HepG2 (cell line): ENCODE measurements around the gene MAML1. TPM values are rescaled to one million over a fixed set of nuclear protein-coding genes. Genes with fewer than 3 reads are reported as not detected.

Experiments used
- CC2D1A ChIP-seq: sonication (generic); formaldehyde crosslinking; IDR thresholded peaks from 2 replicates; pipeline ENCODE4 v1.8.1; 2023; ENCODE audit warnings: mild to moderate bottlenecking, missing genetic modification reagents
- DR1 ChIP-seq: sonication (generic); formaldehyde crosslinking; IDR thresholded peaks from 2 replicates; pipeline ENCODE4 v1.8.0; 2021; ENCODE audit warnings: mild to moderate bottlenecking, missing genetic modification reagents, inconsistent platforms
- ESRRA ChIP-seq: sonication (generic); formaldehyde crosslinking; IDR thresholded peaks from 2 replicates; pipeline ENCODE4 v1.5.1; 2020; ENCODE audit warnings: mild to moderate bottlenecking, low read depth, missing genetic modification reagents
- ISX ChIP-seq: sonication (generic); formaldehyde crosslinking; conservative IDR thresholded peaks from 2 replicates; pipeline ENCODE4 v1.5.0; 2020; ENCODE audit warnings: missing genetic modification reagents
- JUN ChIP-seq: sonication (generic); formaldehyde crosslinking; IDR thresholded peaks from 2 replicates; pipeline ENCODE4 v1.4.0; 2020; ENCODE audit warnings: mild to moderate bottlenecking, missing genetic modification reagents
- PITX1 ChIP-seq: sonication (generic); formaldehyde crosslinking; IDR thresholded peaks from 2 replicates; pipeline ENCODE4 v1.5.1; 2020; ENCODE audit warnings: mild to moderate bottlenecking, missing genetic modification reagents
- RBM39 ChIP-seq: fragments of 200-400 bp; formaldehyde crosslinking; IDR thresholded peaks from one replicate; pipeline ENCODE4 v1.6.1; 2018; ENCODE audit warnings: antibody characterized with exemption, mild to moderate bottlenecking, low read depth, low read length; ENCODE audit not compliant: poor library complexity, severe bottlenecking
- SAP130 ChIP-seq: IDR thresholded peaks from 2 replicates; pipeline ENCODE4 v1.6.1; 2016; ENCODE audit warnings: low read depth
- SP140L ChIP-seq: sonication (generic); formaldehyde crosslinking; IDR thresholded peaks from 2 replicates; pipeline ENCODE4 v1.4.0; 2020; ENCODE audit warnings: missing genetic modification reagents, borderline replicate concordance
- TCF7 ChIP-seq: sonication (generic); IDR thresholded peaks from 2 replicates; pipeline ENCODE4 v1.6.1; 2016; ENCODE audit warnings: antibody characterized with exemption, low read depth
- TEAD2 ChIP-seq: sonication (generic); formaldehyde crosslinking; IDR thresholded peaks from 2 replicates; pipeline ENCODE4 v1.9.0; 2021; ENCODE audit warnings: missing genetic modification reagents
- ZNF260 ChIP-seq: sonication (generic); formaldehyde crosslinking; IDR thresholded peaks from 2 replicates; pipeline ENCODE4 v1.4.0; 2020; ENCODE audit warnings: missing genetic modification reagents, low read depth, mild to moderate bottlenecking, borderline replicate concordance
- ZNF33B ChIP-seq: sonication (generic); formaldehyde crosslinking; IDR thresholded peaks from 2 replicates; pipeline ENCODE4 v1.5.1; 2020; ENCODE audit warnings: mild to moderate bottlenecking, missing genetic modification reagents
- ZNF768 ChIP-seq: sonication (generic); formaldehyde crosslinking; IDR thresholded peaks from 2 replicates; pipeline ENCODE4 v1.4.0; 2020; ENCODE audit warnings: missing genetic modification reagents
- ZNF777 ChIP-seq: sonication (generic); formaldehyde crosslinking; IDR thresholded peaks from 2 replicates; pipeline ENCODE4 v1.4.0; 2020; ENCODE audit warnings: missing genetic modification reagents
- polyA plus RNA-seq, 8 experiments: library from polyadenylated mRNA; depleted of rRNA in 3 of 8; stranded (reverse) in 7 of 8; unstranded in 1 of 8; fragments of >200 nt; fragmentation: Illumina TruSeq in 4 of 8; extraction: Trizol in 4 of 8; gene quantifications; 2 replicates each; pipeline versions ENCODE4 v1.2.1 to v1.2.3, GENCODE V29; 2011 to 2016; ENCODE audit warnings: low read depth in 4 of 8, missing spikeins in 1 of 8, mixed read lengths in 1 of 8; ENCODE audit not compliant: insufficient read depth in 1 of 8
- total RNA-seq, 5 experiments: library from RNA; depleted of rRNA; stranded (reverse); fragments of >200 nt; fragmentation: Illumina TruSeq; extraction: Trizol; gene quantifications; 2 replicates each; pipeline ENCODE4 v1.2.3, GENCODE V29; 2016; ENCODE audit warnings: low read depth in 1 of 5
- TF ChIP-seq, protein P1 (sequence below): sonication (generic); formaldehyde crosslinking; IDR thresholded peaks from 2 replicates; pipeline ENCODE4 v1.4.0; 2020; ENCODE audit warnings: mild to moderate bottlenecking, low read depth, missing genetic modification reagents
- TF ChIP-seq, protein P2 (sequence below), 2 experiments: sonication (generic) in 1 of 2; formaldehyde crosslinking in 1 of 2; IDR thresholded peaks; 2 replicates each; pipeline versions ENCODE4 v1.4.0 to v1.6.1; 2018 to 2020; ENCODE audit warnings: missing genetic modification reagents in 2 of 2, borderline replicate concordance in 1 of 2, low read depth in 1 of 2, mild to moderate bottlenecking in 1 of 2, missing biosample characterization in 1 of 2
- TF ChIP-seq, protein P3 (sequence below): sonication (generic); formaldehyde crosslinking; conservative IDR thresholded peaks from 2 replicates; pipeline ENCODE4 v1.4.0; 2020; ENCODE audit warnings: mild to moderate bottlenecking, missing genetic modification reagents, moderate library complexity
- TF ChIP-seq, protein P4 (sequence below): IDR thresholded peaks from 2 replicates; pipeline ENCODE4 v1.6.1; 2018; ENCODE audit warnings: missing genetic modification reagents, mild to moderate bottlenecking, missing compliant biosample characterization

The MAML1 gene
- total and polyA plus RNA-seq, 2 of the 13 experiments (the other 11 are each of a cell fraction or from before 2014, with no cell fraction given), result 10.0 to 10.8 TPM

DNA sequence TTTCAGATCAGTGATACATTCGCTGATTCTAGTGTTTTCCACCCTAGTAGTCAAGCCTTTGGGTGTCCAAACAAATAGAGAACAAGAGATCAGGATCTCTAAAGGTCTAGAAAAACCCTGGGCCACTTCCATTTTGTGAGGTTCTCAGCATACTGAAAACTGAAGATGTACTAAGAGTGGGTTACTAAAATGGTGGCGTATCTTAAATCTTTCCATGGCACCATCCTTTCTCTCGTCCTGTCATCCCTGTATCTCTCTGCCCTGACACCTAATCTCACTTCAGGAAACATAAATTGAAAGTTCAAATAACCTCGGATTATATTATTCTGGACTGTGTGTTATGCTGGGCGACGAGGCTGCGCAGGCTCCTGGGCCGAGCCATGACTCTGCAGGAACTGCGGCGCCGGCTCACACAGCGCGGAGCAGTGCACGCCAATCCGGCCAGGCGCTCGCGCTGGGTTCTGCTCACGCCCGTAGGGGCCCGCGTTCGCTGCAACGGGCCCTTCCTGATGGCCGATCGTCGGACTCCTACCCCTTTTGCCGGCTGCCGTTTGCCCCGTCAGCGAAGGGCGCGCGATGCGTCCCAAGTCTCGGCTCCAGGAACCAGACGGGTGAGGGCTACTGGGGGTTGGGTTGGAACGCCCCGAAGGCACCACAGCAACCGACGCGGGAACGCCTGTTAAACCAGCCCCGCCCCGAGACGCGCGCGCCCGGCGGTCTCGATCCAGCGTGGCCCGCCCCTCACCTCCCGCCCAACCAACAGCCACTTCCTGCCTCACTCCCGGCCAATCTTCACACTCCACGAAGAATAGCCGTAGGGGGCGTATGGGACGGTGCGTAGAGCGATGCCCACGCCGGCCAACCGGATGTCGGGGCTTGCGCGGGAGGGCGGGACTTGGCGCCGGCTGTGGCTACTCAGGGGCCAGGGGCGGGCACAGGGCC, 34.4 kb upstream of the MAML1 start (continued):
- TF ChIP-seq, protein P1, sequence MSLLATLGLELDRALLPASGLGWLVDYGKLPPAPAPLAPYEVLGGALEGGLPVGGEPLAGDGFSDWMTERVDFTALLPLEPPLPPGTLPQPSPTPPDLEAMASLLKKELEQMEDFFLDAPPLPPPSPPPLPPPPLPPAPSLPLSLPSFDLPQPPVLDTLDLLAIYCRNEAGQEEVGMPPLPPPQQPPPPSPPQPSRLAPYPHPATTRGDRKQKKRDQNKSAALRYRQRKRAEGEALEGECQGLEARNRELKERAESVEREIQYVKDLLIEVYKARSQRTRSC, result no peak
- TF ChIP-seq, protein P2, sequence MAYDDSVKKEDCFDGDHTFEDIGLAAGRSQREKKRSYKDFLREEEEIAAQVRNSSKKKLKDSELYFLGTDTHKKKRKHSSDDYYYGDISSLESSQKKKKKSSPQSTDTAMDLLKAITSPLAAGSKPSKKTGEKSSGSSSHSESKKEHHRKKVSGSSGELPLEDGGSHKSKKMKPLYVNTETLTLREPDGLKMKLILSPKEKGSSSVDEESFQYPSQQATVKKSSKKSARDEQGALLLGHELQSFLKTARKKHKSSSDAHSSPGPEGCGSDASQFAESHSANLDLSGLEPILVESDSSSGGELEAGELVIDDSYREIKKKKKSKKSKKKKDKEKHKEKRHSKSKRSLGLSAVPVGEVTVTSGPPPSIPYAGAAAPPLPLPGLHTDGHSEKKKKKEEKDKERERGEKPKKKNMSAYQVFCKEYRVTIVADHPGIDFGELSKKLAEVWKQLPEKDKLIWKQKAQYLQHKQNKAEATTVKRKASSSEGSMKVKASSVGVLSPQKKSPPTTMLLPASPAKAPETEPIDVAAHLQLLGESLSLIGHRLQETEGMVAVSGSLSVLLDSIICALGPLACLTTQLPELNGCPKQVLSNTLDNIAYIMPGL (CRISPR knock-in tag; IDR thresholded peaks at IDR 0.05; ENCODE audit: borderline replicate concordance in 1 of 2, low read depth in 1 of 2), result peak in 1 of 2 experiments; percentile 78; a peak in 3 of 4 replicates
- TF ChIP-seq PITX1 (peak; percentile 14; the same call in 1 of the 2 replicates), TEAD2 (CRISPR knock-in tag) (no peak), ZNF768 (peak; percentile 78; the same call in 1 of the 2 replicates), ZNF33B (CRISPR knock-in tag) (no peak), SP140L (CRISPR knock-in tag) (no peak; the same call in 1 of the 2 replicates), ZNF260 (CRISPR knock-in tag) (no peak), RBM39 (peak; percentile 97), TCF7 (no peak), SAP130 (CRISPR knock-in tag) (peak; percentile 95), JUN (CRISPR knock-in tag) (no peak), CC2D1A (CRISPR knock-in tag) (no peak), ZNF777 (CRISPR knock-in tag) (peak; percentile 95), ESRRA (CRISPR knock-in tag) (no peak), DR1 (CRISPR knock-in tag) (peak; percentile 97), ISX (CRISPR knock-in tag) (no peak; the same call in 1 of the 2 replicates)
- TF ChIP-seq, protein P3, sequence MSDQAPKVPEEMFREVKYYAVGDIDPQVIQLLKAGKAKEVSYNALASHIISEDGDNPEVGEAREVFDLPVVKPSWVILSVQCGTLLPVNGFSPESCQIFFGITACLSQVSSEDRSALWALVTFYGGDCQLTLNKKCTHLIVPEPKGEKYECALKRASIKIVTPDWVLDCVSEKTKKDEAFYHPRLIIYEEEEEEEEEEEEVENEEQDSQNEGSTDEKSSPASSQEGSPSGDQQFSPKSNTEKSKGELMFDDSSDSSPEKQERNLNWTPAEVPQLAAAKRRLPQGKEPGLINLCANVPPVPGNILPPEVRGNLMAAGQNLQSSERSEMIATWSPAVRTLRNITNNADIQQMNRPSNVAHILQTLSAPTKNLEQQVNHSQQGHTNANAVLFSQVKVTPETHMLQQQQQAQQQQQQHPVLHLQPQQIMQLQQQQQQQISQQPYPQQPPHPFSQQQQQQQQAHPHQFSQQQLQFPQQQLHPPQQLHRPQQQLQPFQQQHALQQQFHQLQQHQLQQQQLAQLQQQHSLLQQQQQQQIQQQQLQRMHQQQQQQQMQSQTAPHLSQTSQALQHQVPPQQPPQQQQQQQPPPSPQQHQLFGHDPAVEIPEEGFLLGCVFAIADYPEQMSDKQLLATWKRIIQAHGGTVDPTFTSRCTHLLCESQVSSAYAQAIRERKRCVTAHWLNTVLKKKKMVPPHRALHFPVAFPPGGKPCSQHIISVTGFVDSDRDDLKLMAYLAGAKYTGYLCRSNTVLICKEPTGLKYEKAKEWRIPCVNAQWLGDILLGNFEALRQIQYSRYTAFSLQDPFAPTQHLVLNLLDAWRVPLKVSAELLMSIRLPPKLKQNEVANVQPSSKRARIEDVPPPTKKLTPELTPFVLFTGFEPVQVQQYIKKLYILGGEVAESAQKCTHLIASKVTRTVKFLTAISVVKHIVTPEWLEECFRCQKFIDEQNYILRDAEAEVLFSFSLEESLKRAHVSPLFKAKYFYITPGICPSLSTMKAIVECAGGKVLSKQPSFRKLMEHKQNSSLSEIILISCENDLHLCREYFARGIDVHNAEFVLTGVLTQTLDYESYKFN, result peak; percentile 41; the same call in 1 of the 2 replicates
- TF ChIP-seq, protein P4, sequence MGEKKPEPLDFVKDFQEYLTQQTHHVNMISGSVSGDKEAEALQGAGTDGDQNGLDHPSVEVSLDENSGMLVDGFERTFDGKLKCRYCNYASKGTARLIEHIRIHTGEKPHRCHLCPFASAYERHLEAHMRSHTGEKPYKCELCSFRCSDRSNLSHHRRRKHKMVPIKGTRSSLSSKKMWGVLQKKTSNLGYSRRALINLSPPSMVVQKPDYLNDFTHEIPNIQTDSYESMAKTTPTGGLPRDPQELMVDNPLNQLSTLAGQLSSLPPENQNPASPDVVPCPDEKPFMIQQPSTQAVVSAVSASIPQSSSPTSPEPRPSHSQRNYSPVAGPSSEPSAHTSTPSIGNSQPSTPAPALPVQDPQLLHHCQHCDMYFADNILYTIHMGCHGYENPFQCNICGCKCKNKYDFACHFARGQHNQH (CRISPR knock-in tag), result peak; percentile 54; the same call in 1 of the 2 replicates
